DMS53 (cell line): Measurements from ENCODE around the gene SCG3.
A peak's percentile ranks its signal among the peaks of the same experiment; 100 is the strongest.

Source experiments
- DNase-seq: peaks from one replicate; lab custom pipeline; 2025; lab: John Stamatoyannopoulos, UW

SCG3 gene

DNA sequence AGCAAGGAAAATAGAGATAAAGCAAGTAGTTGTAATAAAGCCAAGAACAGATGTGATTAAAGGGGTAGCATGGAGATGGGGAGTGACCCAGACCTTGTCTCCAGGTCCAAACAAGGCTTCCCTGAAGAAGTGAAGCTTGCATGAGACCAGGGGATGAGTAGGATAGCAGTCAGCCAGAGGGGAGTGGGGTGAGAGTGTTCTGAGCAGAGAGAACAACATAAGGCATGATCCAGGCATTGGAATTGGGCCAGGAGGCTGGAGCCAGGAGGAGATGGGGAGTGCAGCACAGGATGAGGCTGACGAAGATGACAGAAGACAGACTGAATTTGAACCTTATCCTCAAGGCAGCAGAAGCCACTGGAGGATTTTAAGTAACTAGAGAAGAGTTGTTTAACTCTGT lies 77.3 kb downstream of the SCG3 start:
- no peak for DNase-seq

DNA sequence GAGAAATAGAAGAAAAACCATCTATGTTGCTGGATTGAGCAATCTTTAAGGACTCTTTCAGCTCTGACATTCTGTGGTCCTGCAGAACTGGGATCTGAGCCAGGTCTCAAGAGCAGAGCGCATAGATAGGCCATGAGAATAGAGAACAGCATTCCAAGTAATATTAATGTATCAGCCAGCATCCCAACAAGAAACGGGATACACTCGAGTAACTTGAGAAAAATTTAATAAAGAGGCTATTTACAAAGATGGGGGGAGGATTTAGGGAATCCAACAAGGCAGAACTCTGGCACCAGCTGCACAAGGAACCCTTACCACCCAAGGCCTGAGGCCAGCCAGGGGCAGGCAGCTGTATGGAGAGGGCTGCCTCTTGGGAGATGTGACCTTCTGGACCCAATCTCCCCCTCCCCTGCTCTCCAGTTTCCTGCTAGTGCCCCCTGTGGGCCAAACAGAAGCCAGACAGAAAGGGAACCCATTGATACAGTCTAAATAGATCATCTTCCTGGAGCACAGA lies 78.3 kb downstream of the SCG3 start:
- peak; percentile 13 for DNase-seq

DNA sequence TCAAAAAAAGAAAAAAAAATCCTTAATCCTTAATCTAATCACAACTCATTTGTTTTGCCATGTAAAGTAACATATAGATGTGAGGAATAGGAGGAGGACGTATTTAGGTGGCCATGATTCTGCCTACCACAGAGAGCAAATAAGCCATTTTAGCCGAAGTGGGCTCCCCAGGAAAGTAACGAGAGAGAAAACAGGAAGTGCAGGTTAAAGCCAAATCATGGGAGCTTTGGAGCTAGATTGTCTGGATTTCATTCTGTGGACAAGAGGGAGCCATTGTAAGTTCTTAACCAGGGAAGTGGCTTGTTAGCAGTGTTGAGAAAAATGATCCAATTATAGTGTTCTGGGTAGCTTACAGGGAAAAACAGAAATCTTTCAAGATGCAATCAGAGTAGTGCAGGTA lies 79.5 kb downstream of the SCG3 start:
- no peak for DNase-seq

DNA sequence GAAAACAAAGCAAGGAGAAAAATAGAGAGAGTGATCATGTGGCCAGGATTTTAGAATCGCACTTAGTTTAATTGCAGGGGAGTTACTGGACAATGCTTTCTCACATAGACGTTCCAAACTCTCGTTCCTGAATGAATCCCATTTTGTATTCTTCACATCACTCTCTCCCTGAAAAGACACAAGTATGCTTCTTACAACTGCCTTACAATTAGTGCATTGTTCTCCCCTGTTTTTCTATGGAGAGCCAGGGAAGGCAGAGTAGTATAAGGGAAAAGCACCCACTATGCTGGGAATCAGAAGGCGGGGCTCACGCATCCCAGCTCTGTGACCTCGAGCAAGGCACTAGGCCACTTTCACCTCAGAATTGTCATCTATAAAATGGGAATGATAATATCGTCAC lies 84.4 kb downstream of the SCG3 start:
- no peak for DNase-seq

DNA sequence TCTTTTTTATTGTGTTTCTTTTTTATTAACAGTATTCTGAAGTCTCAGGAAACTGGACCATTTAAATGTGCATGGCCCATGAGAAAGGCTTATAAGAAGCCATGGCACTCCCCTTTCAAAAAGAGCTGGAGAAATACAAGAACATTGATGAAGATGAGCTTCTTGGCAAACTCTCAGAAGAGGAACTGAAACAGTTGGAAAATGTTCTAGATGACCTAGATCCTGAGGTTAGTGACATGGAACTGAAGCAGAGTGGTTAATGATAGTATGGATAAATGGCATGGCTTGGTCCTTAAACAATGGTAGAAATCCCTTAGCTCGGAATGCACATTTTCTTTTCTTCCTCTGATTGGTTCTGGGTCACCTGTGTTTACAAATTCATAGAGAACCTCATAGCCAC lies 85.0 kb downstream of the SCG3 start:
- no peak for DNase-seq

DNA sequence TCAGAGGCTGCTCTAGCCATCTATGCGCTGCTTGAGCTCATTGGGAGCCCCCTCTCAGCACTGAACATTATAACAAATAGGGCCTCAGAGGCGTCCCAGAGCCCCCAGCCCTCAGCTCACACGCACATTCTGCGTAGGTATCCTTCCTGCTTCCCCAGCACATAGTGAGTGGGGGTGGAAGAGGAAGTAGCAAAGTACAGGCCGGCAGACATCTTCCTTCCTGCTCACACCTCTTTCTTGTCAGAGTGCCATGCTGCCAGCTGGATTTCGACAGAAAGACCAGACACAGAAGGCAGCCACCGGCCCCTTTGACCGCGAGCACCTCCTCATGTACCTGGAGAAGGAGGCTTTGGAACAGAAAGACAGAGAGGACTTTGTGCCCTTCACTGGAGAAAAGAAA lies 86.7 kb downstream of the SCG3 start:
- DNase-seq = no peak
